Umbilical cord (tissue), 2 donors: ENCODE data around the gene INSC. TPM values are rescaled to one million over a fixed set of nuclear protein-coding genes. Genes with fewer than 3 reads are reported as not detected.

Source experiments
- DNase-seq: peaks from one replicate; pipeline ENCODE4 v3.0.0-alpha.2; 2015; ENCODE audit warnings: low spot score
- total RNA-seq: library from RNA; depleted of rRNA; stranded (reverse); fragments of >200 nt; gene quantifications from one replicate; pipeline ENCODE4 v1.2.3, GENCODE V29; 2014; ENCODE audit warnings: low replicate concordance; ENCODE audit not compliant: insufficient read depth

Gene INSC
- total RNA-seq, 1 donor from 2014 or later: 0.72 TPM

GRCh38 chr11:15185021-15185420 lies 70.3 kb downstream of the INSC start:
- no peak for DNase-seq

- DNase-seq: no peak
These were observed 71.4 kb downstream of the INSC start for GRCh38 chr11:15186146-15186545.

- no peak for DNase-seq
These were observed 74.5 kb downstream of the INSC start for GRCh38 chr11:15189189-15189588.

GRCh38 chr11:15189641-15190365 lies 75.1 kb downstream of the INSC start:
- no peak for DNase-seq

GRCh38 chr11:15190611-15191010 lies 75.9 kb downstream of the INSC start:
- DNase-seq: no peak

GRCh38 chr11:15192005-15192556 lies 77.4 kb downstream of the INSC start:
- DNase-seq: no peak

GRCh38 chr11:15194671-15195415 lies 80.1 kb downstream of the INSC start:
- no peak for DNase-seq

- DNase-seq: no peak
These were observed 80.9 kb downstream of the INSC start for GRCh38 chr11:15195454-15196200.

GRCh38 chr11:15196704-15197103 lies 82.0 kb downstream of the INSC start:
- no peak for DNase-seq

GRCh38 chr11:15197696-15198095 lies 83.0 kb downstream of the INSC start:
- peak; percentile 19 for DNase-seq

- DNase-seq: no peak
These were observed 83.6 kb downstream of the INSC start for GRCh38 chr11:15198284-15198683.

- peak; percentile 6 for DNase-seq
These were observed 85.0 kb downstream of the INSC start for GRCh38 chr11:15199693-15200092.

GRCh38 chr11:15200696-15201095 lies 86.0 kb downstream of the INSC start:
- no peak for DNase-seq

- no peak for DNase-seq
These were observed 86.9 kb downstream of the INSC start for GRCh38 chr11:15201586-15201985.

GRCh38 chr11:15202626-15203025 lies 87.9 kb downstream of the INSC start:
- DNase-seq: no peak

GRCh38 chr11:15204711-15205110 lies 90.0 kb downstream of the INSC start:
- no peak for DNase-seq

GRCh38 chr11:15206791-15207190 lies 92.1 kb downstream of the INSC start:
- no peak for DNase-seq

- peak; percentile 69 for DNase-seq
These were observed 93.9 kb downstream of the INSC start for GRCh38 chr11:15208378-15209222.

- DNase-seq: no peak
These were observed 98.2 kb downstream of the INSC start for GRCh38 chr11:15212876-15213275.

GRCh38 chr11:15213471-15214231 lies 98.9 kb downstream of the INSC start:
- no peak for DNase-seq
